Activated naive CD4-positive, alpha-beta T cell treated with anti-CD3 and anti-CD28 coated beads, Interleukin-2, amount 50 U/mL, for 16 hours (primary cell): ENCODE measurements around the gene PHOSPHO2.

Source experiments
- DNase-seq: peaks from one replicate; pipeline ENCODE4 v3.0.0-alpha.2; 2020

PHOSPHO2 gene

GRCh38 chr2:169694113-169694893, at the start of gene PHOSPHO2, which contains the start of gene CFAP210:
PHOSPHO2 (plus strand) TSS chr2:169694469; CDS start chr2:169700972, 6,503 bp downstream.
CFAP210 (minus strand) TSS chr2:169694405; CDS start chr2:169694327, 78 bp downstream.
- peak; percentile 99 for DNase-seq

GRCh38 chr2:169647496-169647895, 46.8 kb upstream of the PHOSPHO2 start:
- no peak for DNase-seq

- no peak for DNase-seq
Measured at GRCh38 chr2:169649278-169649677, 45.0 kb upstream of the PHOSPHO2 start.

- no peak for DNase-seq
Measured at GRCh38 chr2:169653636-169654035, 40.6 kb upstream of the PHOSPHO2 start.

GRCh38 chr2:169656164-169656563, 38.1 kb upstream of the PHOSPHO2 start:
- no peak for DNase-seq

- DNase-seq = no peak
Measured at GRCh38 chr2:169658877-169659276, 35.4 kb upstream of the PHOSPHO2 start.

GRCh38 chr2:169659320-169659719, 34.9 kb upstream of the PHOSPHO2 start:
- DNase-seq = no peak

- no peak for DNase-seq
Measured at GRCh38 chr2:169661265-169661664, 33.0 kb upstream of the PHOSPHO2 start.

- DNase-seq = no peak
Measured at GRCh38 chr2:169662744-169663143, 31.5 kb upstream of the PHOSPHO2 start.

GRCh38 chr2:169663247-169663646, 31.0 kb upstream of the PHOSPHO2 start:
- DNase-seq = no peak

GRCh38 chr2:169664600-169664977, 29.7 kb upstream of the PHOSPHO2 start:
- DNase-seq = no peak

- DNase-seq = no peak
Measured at GRCh38 chr2:169664978-169665930, 29.0 kb upstream of the PHOSPHO2 start.

GRCh38 chr2:169667583-169667982, 26.7 kb upstream of the PHOSPHO2 start:
- DNase-seq = no peak

GRCh38 chr2:169670215-169670651, 24.0 kb upstream of the PHOSPHO2 start:
- no peak for DNase-seq

- DNase-seq = no peak
Measured at GRCh38 chr2:169670937-169671336, 23.3 kb upstream of the PHOSPHO2 start.

- no peak for DNase-seq
Measured at GRCh38 chr2:169672406-169672805, 21.9 kb upstream of the PHOSPHO2 start.

- no peak for DNase-seq
Measured at GRCh38 chr2:169673106-169673505, 21.2 kb upstream of the PHOSPHO2 start.

- no peak for DNase-seq
Measured at GRCh38 chr2:169673921-169674320, 20.3 kb upstream of the PHOSPHO2 start.

GRCh38 chr2:169676357-169676756, 17.9 kb upstream of the PHOSPHO2 start:
- DNase-seq = no peak

- no peak for DNase-seq
Measured at GRCh38 chr2:169676850-169677249, 17.4 kb upstream of the PHOSPHO2 start.

- DNase-seq = no peak
Measured at GRCh38 chr2:169683054-169683424, 11.2 kb upstream of the PHOSPHO2 start.

GRCh38 chr2:169683425-169684134, 10.7 kb upstream of the PHOSPHO2 start:
- no peak for DNase-seq

GRCh38 chr2:169684135-169684565, 10.1 kb upstream of the PHOSPHO2 start:
- no peak for DNase-seq
